Measurements from ENCODE around the gene FBXO3.

GRCh38 chr11:33747979-33748378 lies 26.3 kb downstream of the FBXO3 start:
- TF ChIP-seq CTCF (IDR thresholded peaks at IDR 0.05) (no peak), POLR2A (IDR thresholded peaks at IDR 0.05) (no peak)

All from esophagus squamous epithelium (tissue), 4 donors.